IPS-18a (cell line): ENCODE results near the gene IKBKE.
A peak's percentile ranks its signal among the peaks of the same experiment; 100 is the strongest.

Experiments
- H3K27ac ChIP-seq: one replicate; pipeline ENCODE4 v1.5.1; 2013; ENCODE audit warnings: low read length
- H3K27me3 ChIP-seq: one replicate; pipeline ENCODE4 v1.6.1; 2013; ENCODE audit warnings: mild to moderate bottlenecking, low read length; ENCODE audit not compliant: control insufficient read depth, insufficient read depth
- H3K36me3 ChIP-seq: one replicate; pipeline ENCODE4 v1.6.1; 2013; ENCODE audit warnings: low read depth, low read length; ENCODE audit not compliant: control insufficient read depth
- H3K4me1 ChIP-seq: one replicate; pipeline ENCODE4 v1.6.1; 2013; ENCODE audit warnings: low read depth, low read length; ENCODE audit not compliant: control insufficient read depth
- H3K4me3 ChIP-seq: one replicate; pipeline ENCODE4 v1.5.1; 2013; ENCODE audit warnings: low read length
- H3K9ac ChIP-seq: one replicate; pipeline ENCODE4 v1.6.1; 2013; ENCODE audit warnings: mild to moderate bottlenecking, low read length, moderate library complexity
- H3K9me3 ChIP-seq: one replicate; pipeline ENCODE4 v1.6.1; 2013; ENCODE audit warnings: low read depth, low read length; ENCODE audit not compliant: control insufficient read depth

The IKBKE gene

GRCh38 chr1:206467915-206468314, 2.4 kb upstream of the IKBKE start:
- H3K27me3 ChIP-seq: peaks cover 6% of the 10 kb centered on the region
- H3K4me3 ChIP-seq: no peak overlapping the region
- no peak overlapping the region for H3K9ac ChIP-seq
- no peak overlapping the region for H3K27ac ChIP-seq
- peaks cover 44% of the 10 kb centered on the region for H3K4me1 ChIP-seq
- no peaks in the 10 kb centered on the region for H3K36me3 ChIP-seq
- no peaks in the 10 kb centered on the region for H3K9me3 ChIP-seq

GRCh38 chr1:206468571-206468970, 1.7 kb upstream of the IKBKE start:
- no peak overlapping the region for H3K9ac ChIP-seq
- no peaks in the 10 kb centered on the region for H3K36me3 ChIP-seq
- peaks cover 46% of the 10 kb centered on the region for H3K4me1 ChIP-seq
- no peak overlapping the region for H3K27ac ChIP-seq
- H3K4me3 ChIP-seq: no peak overlapping the region
- H3K9me3 ChIP-seq: no peaks in the 10 kb centered on the region
- H3K27me3 ChIP-seq: peaks cover 6% of the 10 kb centered on the region

DNA sequence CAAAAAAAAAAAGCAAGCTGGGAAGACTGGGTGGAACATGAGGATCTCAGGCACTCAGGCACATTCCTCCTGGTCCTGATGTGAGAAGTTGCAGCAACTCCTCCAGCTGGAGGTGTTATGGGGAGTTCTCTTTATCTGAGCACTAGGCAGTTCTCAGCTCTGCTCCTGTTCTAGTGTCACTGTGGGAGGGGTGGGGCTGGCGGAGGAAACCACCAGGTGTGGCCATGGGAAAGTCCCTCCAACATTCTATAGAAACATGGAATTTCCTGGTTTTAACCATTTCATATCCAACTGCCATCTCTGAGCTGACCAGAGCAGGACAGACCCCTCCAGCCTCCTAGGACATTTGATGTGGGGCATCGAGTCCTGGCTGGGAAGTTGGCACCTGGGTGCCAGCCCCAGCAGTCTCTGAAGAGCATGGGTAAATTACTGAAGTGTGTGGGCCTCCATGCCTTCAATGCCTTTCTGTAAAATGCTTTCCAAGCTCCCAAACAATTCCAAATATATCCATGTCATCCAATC, 804 bp upstream of the IKBKE start:
- H3K27ac ChIP-seq: no peak overlapping the region
- peaks cover 46% of the 10 kb centered on the region for H3K4me1 ChIP-seq
- H3K9ac ChIP-seq: no peak overlapping the region
- H3K9me3 ChIP-seq: no peaks in the 10 kb centered on the region
- peaks cover 6% of the 10 kb centered on the region for H3K27me3 ChIP-seq
- peak overlapping the region; percentile 74 for H3K4me3 ChIP-seq
- no peaks in the 10 kb centered on the region for H3K36me3 ChIP-seq

DNA sequence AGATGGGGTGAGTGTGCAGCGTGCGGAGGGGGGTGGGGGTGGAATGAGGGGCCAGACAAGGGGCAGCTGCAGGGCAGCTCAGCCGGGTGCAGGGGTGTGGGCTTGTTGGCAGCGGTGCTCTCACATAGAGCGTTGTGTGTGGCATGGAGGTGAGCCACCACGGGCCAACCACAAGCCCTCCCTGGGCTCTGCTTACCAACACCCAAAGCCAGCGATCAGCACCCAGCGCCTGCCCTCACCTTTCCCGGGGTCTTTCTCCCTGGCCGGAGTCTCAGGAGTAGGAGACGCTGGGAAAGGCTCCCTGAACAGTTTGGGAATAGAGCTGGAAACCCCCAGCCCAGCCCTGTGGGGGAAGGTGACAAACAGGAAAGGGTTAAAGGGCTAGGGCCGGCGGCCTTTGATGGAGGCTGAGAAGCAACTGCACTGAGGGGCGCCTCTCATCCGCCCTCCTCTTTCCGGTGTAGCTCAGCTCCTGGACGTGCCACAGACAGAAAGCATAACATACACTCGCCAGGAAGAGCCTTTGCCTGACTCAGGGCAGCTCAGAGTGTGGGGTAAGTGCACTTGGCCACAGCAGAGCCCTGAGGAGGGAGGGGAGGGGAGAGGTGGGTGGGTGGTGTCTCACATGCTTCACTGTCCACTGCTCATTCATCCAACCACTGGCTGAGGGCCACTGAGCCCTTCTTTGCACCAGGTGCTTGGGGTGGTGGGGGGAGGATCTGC, 577 bp downstream of the IKBKE start:
- no peaks in the 10 kb centered on the region for H3K9me3 ChIP-seq
- peaks cover 46% of the 10 kb centered on the region for H3K4me1 ChIP-seq
- H3K4me3 ChIP-seq: peak overlapping the region; percentile 74
- H3K36me3 ChIP-seq: no peaks in the 10 kb centered on the region
- peak overlapping the region; percentile 30 for H3K27ac ChIP-seq
- H3K9ac ChIP-seq: peak overlapping the region; percentile 22
- peaks cover 6% of the 10 kb centered on the region for H3K27me3 ChIP-seq

- Histone ChIP-seq H3K9ac (peak overlapping the region; percentile 22), H3K4me3 (peak overlapping the region; percentile 74), H3K27ac (peak overlapping the region; percentile 30)
Observed at GRCh38 chr1:206471415-206471801, 1.1 kb downstream of the IKBKE start.

GRCh38 chr1:206472024-206472423, 1.7 kb downstream of the IKBKE start:
- peaks cover 41% of the 10 kb centered on the region for H3K4me1 ChIP-seq
- H3K9ac ChIP-seq: no peak overlapping the region
- H3K27me3 ChIP-seq: peaks cover under 1% of the 10 kb centered on the region
- no peak overlapping the region for H3K27ac ChIP-seq
- peak overlapping the region; percentile 74 for H3K4me3 ChIP-seq
- no peaks in the 10 kb centered on the region for H3K9me3 ChIP-seq
- peaks cover 3% of the 10 kb centered on the region for H3K36me3 ChIP-seq

More at GRCh38 chr1:206471415-206471801, 1.1 kb downstream of the IKBKE start:
- peaks cover 6% of the 10 kb centered on the region for H3K27me3 ChIP-seq
- peaks cover 46% of the 10 kb centered on the region for H3K4me1 ChIP-seq
- peaks cover 2% of the 10 kb centered on the region for H3K36me3 ChIP-seq
- no peaks in the 10 kb centered on the region for H3K9me3 ChIP-seq

DNA sequence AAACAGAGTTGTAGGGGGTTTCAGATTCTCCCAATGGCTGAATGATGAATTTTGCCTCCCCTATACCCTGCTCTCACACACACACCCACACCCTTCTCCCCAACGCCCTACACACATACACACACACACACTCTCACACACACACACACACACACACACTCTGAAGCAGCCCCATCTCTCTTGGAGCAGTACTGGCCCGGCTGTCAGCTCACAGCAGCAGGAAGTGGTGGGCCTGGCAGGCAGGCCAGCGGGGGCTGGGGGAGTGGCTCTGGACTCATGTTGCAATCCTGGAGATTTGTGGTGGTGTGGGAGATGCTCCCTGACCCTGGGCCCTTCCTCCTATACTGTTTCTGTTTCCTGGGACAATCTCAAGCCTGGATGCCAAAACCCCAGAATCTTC, 2.2 kb downstream of the IKBKE start:
- Histone ChIP-seq H3K9me3 (no peaks in the 10 kb centered on the region), H3K27me3 (no peaks in the 10 kb centered on the region), H3K27ac (no peak overlapping the region), H3K4me3 (peak overlapping the region; percentile 74), H3K9ac (no peak overlapping the region), H3K4me1 (peaks cover 40% of the 10 kb centered on the region), H3K36me3 (peaks cover 3% of the 10 kb centered on the region)

DNA sequence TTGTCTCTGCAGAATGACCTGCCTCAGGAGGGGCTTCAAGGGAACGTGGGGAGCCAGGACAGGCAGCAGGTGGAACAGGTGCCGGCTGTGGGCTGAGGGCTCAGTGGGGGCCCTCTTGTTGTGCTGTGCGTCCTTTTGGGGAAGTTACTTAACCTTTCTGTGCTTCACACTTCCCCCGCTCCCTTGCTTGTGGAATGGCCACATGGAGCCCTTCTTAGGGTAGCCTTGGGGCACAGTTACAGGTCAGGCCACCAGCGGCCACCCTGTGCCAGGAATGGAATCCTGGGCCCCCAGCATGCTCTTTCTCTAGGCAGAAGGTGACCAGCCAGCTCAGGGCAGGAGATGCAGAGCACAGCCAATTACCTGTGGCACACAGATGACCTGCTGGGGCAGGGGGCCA, 2.6 kb downstream of the IKBKE start:
- Histone ChIP-seq H3K27ac (no peak overlapping the region), H3K4me1 (peaks cover 40% of the 10 kb centered on the region), H3K4me3 (peak overlapping the region; percentile 74), H3K9ac (no peak overlapping the region), H3K27me3 (no peaks in the 10 kb centered on the region), H3K36me3 (peaks cover 3% of the 10 kb centered on the region), H3K9me3 (no peaks in the 10 kb centered on the region)

DNA sequence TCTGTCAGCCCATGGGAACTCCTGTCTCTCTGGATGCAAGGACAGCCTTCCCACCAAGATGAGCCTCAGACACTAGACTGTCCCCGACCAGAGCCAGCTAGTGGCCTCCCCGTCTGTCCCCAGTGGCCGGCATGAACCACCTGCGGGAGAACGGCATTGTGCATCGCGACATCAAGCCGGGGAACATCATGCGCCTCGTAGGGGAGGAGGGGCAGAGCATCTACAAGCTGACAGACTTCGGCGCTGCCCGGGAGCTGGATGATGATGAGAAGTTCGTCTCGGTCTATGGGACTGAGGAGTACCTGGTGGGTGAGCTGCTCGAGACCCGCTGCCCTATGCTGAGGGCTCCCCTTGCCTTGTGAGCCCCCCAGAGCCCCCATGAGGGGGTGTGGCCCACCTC, 5.8 kb downstream of the IKBKE start:
- H3K9me3 ChIP-seq: no peaks in the 10 kb centered on the region
- no peak overlapping the region for H3K4me3 ChIP-seq
- no peak overlapping the region for H3K9ac ChIP-seq
- H3K27ac ChIP-seq: no peak overlapping the region
- H3K36me3 ChIP-seq: peaks cover 15% of the 10 kb centered on the region
- peaks cover 21% of the 10 kb centered on the region for H3K4me1 ChIP-seq
- H3K27me3 ChIP-seq: no peaks in the 10 kb centered on the region

DNA sequence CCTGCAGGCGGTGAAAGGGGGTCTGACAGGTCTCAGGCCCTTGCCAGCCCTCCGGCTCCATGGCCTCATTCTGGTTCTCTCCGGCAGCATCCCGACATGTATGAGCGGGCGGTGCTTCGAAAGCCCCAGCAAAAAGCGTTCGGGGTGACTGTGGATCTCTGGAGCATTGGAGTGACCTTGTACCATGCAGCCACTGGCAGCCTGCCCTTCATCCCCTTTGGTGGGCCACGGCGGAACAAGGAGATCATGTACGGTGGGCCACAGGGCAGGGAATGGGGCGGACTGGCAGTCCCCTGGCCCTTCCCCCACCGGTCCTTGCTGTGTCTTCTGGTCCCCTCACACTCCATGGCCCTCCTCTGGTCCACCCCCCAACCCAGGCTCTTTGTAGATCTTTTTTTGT, 6.3 kb downstream of the IKBKE start:
- Histone ChIP-seq H3K9me3 (no peaks in the 10 kb centered on the region), H3K27ac (no peak overlapping the region), H3K4me1 (peaks cover 15% of the 10 kb centered on the region), H3K27me3 (no peaks in the 10 kb centered on the region), H3K36me3 (peaks cover 15% of the 10 kb centered on the region), H3K4me3 (no peak overlapping the region), H3K9ac (no peak overlapping the region)

DNA sequence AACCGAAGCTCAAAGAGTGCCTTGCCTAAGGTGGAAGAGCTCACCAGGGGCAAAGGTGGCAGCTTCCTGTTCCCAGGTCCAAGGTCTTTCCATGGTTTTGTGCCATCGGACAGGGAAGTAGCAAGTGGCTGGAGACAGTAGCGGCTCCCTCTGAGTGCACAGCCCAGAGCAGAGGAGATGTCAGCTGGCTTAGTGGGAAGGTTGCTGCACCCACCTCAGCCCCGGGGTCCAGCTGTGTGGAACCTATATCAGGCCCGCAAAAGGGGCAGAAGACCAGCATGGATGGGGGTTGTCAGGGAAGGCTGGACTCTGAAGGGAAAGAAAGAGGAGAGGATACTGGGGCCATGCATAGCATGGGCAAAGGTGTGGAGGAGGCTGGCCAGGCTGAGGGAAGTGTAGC, 6.8 kb downstream of the IKBKE start:
- Histone ChIP-seq H3K4me3 (no peak overlapping the region), H3K9me3 (no peaks in the 10 kb centered on the region), H3K9ac (no peak overlapping the region), H3K27me3 (no peaks in the 10 kb centered on the region), H3K27ac (no peak overlapping the region), H3K4me1 (peaks cover 10% of the 10 kb centered on the region), H3K36me3 (peaks cover 15% of the 10 kb centered on the region)
